DND-41 (cell line): ENCODE results near the gene BRD1.

Source experiments
- EZH2 ChIP-seq: IDR thresholded peaks from 3 replicates; pipeline ENCODE4 v1.6.1; 2012; ENCODE audit warnings: borderline replicate concordance, low read depth, mild to moderate bottlenecking, moderate library complexity, low read length, inconsistent platforms; ENCODE audit not compliant: severe bottlenecking
- TF ChIP-seq, protein P1 (sequence below): IDR thresholded peaks from 2 replicates; pipeline ENCODE4 v1.5.1; 2012; ENCODE audit warnings: borderline replicate concordance, low read length, moderate library complexity, mild to moderate bottlenecking; ENCODE audit not compliant: poor library complexity, severe bottlenecking; ENCODE audit errors: extremely low read depth

DNA sequence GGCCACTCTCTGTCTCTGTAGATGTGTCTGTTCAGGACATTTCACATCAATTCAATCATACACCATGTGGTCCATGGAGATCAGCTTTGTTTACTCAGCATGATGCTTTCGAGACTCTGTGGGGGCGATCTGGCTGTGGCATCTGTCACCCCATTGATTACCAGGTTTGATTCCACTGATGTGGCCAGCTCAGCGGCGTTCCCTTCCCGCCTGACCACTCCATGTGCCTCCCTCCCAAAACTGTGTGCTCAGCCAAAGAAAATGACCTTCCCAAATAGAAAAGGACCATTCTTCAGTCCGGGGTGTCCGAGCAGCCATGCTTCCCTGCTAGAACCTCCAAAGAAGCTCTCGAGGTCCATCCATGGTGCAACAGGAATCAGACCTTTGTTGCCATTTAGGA is 89.1 kb downstream of the BRD1 start:
- TF ChIP-seq, protein P1, sequence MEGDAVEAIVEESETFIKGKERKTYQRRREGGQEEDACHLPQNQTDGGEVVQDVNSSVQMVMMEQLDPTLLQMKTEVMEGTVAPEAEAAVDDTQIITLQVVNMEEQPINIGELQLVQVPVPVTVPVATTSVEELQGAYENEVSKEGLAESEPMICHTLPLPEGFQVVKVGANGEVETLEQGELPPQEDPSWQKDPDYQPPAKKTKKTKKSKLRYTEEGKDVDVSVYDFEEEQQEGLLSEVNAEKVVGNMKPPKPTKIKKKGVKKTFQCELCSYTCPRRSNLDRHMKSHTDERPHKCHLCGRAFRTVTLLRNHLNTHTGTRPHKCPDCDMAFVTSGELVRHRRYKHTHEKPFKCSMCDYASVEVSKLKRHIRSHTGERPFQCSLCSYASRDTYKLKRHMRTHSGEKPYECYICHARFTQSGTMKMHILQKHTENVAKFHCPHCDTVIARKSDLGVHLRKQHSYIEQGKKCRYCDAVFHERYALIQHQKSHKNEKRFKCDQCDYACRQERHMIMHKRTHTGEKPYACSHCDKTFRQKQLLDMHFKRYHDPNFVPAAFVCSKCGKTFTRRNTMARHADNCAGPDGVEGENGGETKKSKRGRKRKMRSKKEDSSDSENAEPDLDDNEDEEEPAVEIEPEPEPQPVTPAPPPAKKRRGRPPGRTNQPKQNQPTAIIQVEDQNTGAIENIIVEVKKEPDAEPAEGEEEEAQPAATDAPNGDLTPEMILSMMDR, result no peak
- TF ChIP-seq EZH2, result no peak
